ENCODE measurements around the gene FGF23.

Gene FGF23

DNA sequence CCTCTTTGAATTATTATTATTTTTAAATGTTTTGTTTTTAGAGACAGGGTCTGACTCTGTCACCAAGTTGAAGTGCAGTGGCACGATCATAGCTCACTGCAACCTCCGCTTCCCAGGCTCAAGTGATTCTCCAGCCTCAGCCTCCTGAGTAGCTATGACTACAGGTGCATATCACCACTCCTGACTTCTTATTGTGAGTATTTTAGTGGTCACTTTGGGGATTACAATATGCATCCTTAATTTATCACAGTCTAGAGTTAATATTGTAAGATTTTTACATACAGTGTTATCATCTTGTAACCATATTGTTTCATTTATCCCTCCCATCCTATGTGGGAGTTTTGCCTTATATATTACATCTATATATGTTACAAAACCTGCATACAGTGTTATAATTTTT, 13.4 kb downstream of the FGF23 start:
- H3K36me3 ChIP-seq (ENCODE audit: control insufficient read depth in 5 of 5, insufficient read depth in 5 of 5, low read length in 5 of 5): no peaks in the 10 kb centered on the region
- H3K27ac ChIP-seq (ENCODE audit: low read depth, low read length): no peak overlapping the region
- no peaks in the 10 kb centered on the region for H3K9me3 ChIP-seq (ENCODE audit: control insufficient read depth in 5 of 5, low read length in 5 of 5)
- peaks cover 0 to 2% (median 0%) of the 10 kb centered on the region in 5 donors for H3K27me3 ChIP-seq (ENCODE audit: control insufficient read depth in 5 of 5, insufficient read depth in 4 of 5, low read length in 5 of 5)
- no peaks in the 10 kb centered on the region for H3K4me1 ChIP-seq (ENCODE audit: control insufficient read depth in 5 of 5, insufficient read depth in 5 of 5, low read length in 5 of 5)
- no peak overlapping the region for H3K9ac ChIP-seq (ENCODE audit: low read length in 5 of 5)
- H3K4me3 ChIP-seq (ENCODE audit: low read depth in 1 of 5, low read length in 5 of 5): no peak overlapping the region

DNA sequence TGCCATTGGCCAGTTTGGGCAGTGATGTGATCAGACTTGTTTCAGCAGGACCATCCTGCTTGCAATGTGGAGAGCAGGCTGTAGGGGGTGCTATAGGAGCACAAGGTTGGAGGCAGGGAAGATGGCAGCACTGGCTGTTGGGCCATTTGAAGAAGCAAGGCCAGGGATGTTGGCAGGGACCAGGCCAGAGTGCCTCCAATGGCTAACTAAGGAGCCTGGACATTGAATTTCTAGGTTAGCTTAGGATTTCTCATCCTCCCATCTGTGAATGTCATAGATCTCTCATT, 23.5 kb downstream of the FGF23 start:
- Histone ChIP-seq H3K27me3 (ENCODE audit: control insufficient read depth in 5 of 5, insufficient read depth in 4 of 5, low read length in 5 of 5) (no peaks in the 10 kb centered on the region), H3K36me3 (ENCODE audit: control insufficient read depth in 5 of 5, insufficient read depth in 5 of 5, low read length in 5 of 5) (peaks cover 16 to 20% (median 17%) of the 10 kb centered on the region in 5 donors), H3K27ac (ENCODE audit: low read depth, low read length) (no peak overlapping the region), H3K9me3 (ENCODE audit: control insufficient read depth in 5 of 5, low read length in 5 of 5) (peaks cover 0 to 2% (median 0%) of the 10 kb centered on the region in 5 donors), H3K4me1 (ENCODE audit: control insufficient read depth in 5 of 5, insufficient read depth in 5 of 5, low read length in 5 of 5) (no peaks in the 10 kb centered on the region), H3K9ac (ENCODE audit: low read length in 5 of 5) (no peak overlapping the region), H3K4me3 (ENCODE audit: low read depth in 1 of 5, low read length in 5 of 5) (no peak overlapping the region)

DNA sequence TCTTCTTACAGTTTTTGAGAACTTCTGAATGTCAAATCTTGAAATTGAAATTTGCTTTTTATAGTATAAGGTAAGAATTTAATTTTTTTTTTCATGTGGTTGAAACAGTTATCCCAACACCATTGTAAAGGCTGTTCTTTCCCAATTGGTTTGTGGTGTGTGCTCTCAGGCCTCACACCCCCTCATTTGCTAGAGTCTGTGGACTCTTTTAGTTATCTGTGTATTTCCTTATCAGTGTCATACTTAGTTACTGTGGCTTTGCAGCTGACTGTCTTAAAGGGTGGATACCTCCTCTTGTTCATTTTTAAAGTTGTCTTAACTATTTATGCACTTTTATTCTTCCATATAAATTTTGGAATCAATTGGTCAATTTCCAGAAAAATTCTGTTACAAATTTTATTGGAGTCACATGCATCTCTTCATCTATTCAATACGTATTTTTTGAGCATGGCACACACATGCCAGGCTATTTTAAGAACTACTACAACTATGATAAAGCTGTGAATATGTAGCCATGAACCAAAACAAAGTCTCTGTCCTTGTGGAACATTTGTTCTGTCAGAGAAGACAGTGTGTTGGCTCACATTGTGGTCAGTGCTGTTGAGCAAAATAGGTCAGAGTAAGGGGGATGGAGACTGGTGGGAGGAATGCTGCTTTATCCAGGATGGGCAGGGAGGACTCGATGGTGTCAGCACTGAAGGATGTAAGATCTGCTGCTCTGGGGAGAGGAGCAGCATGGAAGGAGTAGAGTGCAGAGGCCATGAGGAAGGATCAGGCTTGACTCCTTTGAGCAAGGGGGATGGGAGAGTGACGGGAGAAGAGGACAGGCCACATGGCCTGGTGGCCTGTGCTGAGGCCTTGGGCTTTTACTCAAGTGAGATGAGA, 24.1 kb downstream of the FGF23 start:
- Histone ChIP-seq H3K4me3 (ENCODE audit: low read depth in 1 of 5, low read length in 5 of 5) (no peak overlapping the region), H3K4me1 (ENCODE audit: control insufficient read depth in 5 of 5, insufficient read depth in 5 of 5, low read length in 5 of 5) (no peaks in the 10 kb centered on the region), H3K27me3 (ENCODE audit: control insufficient read depth in 5 of 5, insufficient read depth in 4 of 5, low read length in 5 of 5) (no peaks in the 10 kb centered on the region), H3K9ac (ENCODE audit: low read length in 5 of 5) (no peak overlapping the region), H3K9me3 (ENCODE audit: control insufficient read depth in 5 of 5, low read length in 5 of 5) (peaks cover 0 to 2% (median 0%) of the 10 kb centered on the region in 5 donors), H3K27ac (ENCODE audit: low read depth, low read length) (no peak overlapping the region), H3K36me3 (ENCODE audit: control insufficient read depth in 5 of 5, insufficient read depth in 5 of 5, low read length in 5 of 5) (peaks cover 16 to 23% (median 19%) of the 10 kb centered on the region in 5 donors)

DNA sequence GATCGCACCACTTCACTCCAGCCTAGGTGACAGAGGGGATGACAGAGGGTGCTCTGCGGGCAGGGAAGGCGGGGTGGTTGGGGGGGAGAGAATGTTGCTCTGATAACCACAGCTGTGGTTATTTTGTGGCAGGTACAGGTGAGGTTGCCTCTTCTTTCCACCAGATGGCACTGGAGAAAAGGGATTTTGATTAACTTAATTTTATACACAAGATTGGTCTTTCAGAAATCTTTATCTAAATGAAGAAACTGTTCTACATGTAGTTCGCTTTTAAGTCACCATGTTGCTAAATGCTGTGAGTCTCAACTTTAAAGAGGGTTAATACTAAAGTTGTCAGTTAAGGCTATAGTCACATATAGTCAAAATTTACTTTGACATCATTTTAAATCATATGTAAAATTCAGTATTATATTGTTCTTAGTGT, 25.7 kb downstream of the FGF23 start:
- no peak overlapping the region for H3K4me3 ChIP-seq (ENCODE audit: low read depth in 1 of 5, low read length in 5 of 5)
- H3K4me1 ChIP-seq (ENCODE audit: control insufficient read depth in 5 of 5, insufficient read depth in 5 of 5, low read length in 5 of 5): no peaks in the 10 kb centered on the region
- no peak overlapping the region for H3K27ac ChIP-seq (ENCODE audit: low read depth, low read length)
- no peaks in the 10 kb centered on the region for H3K9me3 ChIP-seq (ENCODE audit: control insufficient read depth in 5 of 5, low read length in 5 of 5)
- no peaks in the 10 kb centered on the region for H3K27me3 ChIP-seq (ENCODE audit: control insufficient read depth in 5 of 5, insufficient read depth in 4 of 5, low read length in 5 of 5)
- H3K9ac ChIP-seq (ENCODE audit: low read length in 5 of 5): no peak overlapping the region
- peaks cover 20 to 35% (median 23%) of the 10 kb centered on the region in 5 donors for H3K36me3 ChIP-seq (ENCODE audit: control insufficient read depth in 5 of 5, insufficient read depth in 5 of 5, low read length in 5 of 5)

DNA sequence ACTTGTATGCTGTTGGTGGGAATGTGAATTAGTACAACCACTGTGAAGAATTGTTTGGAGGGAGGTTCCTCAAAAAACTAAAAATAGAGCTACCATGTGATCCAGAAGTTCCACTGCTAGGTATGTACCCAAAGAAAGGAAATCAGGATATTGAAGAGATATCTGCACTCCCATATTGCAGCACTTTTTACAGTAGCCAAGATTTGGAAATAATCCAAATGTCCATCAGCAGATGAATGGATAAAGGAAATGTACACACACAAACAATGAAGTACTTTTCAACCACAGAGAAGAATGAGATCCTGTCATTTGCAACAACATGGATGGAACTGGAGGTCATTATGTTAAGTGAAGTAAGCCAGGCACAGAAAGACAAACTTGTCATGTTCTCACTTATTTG, 32.6 kb downstream of the FGF23 start:
- Histone ChIP-seq H3K4me1 (ENCODE audit: control insufficient read depth in 5 of 5, insufficient read depth in 5 of 5, low read length in 5 of 5) (no peaks in the 10 kb centered on the region), H3K36me3 (ENCODE audit: control insufficient read depth in 5 of 5, insufficient read depth in 5 of 5, low read length in 5 of 5) (peaks cover 11 to 26% (median 13%) of the 10 kb centered on the region in 5 donors), H3K4me3 (ENCODE audit: low read depth in 1 of 5, low read length in 5 of 5) (no peak overlapping the region), H3K9me3 (ENCODE audit: control insufficient read depth in 5 of 5, low read length in 5 of 5) (no peaks in the 10 kb centered on the region), H3K27me3 (ENCODE audit: control insufficient read depth in 5 of 5, insufficient read depth in 4 of 5, low read length in 5 of 5) (no peaks in the 10 kb centered on the region), H3K9ac (ENCODE audit: low read length in 5 of 5) (no peak overlapping the region), H3K27ac (ENCODE audit: low read depth, low read length) (no peak overlapping the region)

DNA sequence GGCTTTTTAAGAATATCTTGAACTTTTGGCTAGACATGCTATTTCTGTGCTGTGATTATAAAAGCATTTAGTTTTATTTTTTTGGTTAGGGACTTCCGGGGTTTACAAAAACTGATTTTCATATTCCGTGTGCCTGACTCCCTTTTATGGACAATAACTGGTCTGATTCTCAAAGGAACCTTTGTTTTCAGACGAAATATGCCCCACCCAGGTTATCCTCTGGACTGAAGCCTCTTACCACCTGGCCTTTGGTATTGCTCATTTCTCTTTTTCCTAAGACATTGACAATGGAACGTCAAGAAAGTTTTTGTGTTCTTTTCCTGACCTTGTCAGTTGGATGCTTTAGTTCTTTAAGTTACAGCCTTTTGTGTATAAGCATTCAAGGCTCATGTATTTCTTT, 47.7 kb downstream of the FGF23 start:
- H3K27ac ChIP-seq (ENCODE audit: low read depth, low read length): no peak overlapping the region
- peaks cover 5 to 17% (median 7%) of the 10 kb centered on the region in 5 donors for H3K36me3 ChIP-seq (ENCODE audit: control insufficient read depth in 5 of 5, insufficient read depth in 5 of 5, low read length in 5 of 5)
- H3K4me1 ChIP-seq (ENCODE audit: control insufficient read depth in 5 of 5, insufficient read depth in 5 of 5, low read length in 5 of 5): no peaks in the 10 kb centered on the region
- no peaks in the 10 kb centered on the region for H3K9me3 ChIP-seq (ENCODE audit: control insufficient read depth in 5 of 5, low read length in 5 of 5)
- no peaks in the 10 kb centered on the region for H3K27me3 ChIP-seq (ENCODE audit: control insufficient read depth in 5 of 5, insufficient read depth in 4 of 5, low read length in 5 of 5)
- no peak overlapping the region for H3K4me3 ChIP-seq (ENCODE audit: low read depth in 1 of 5, low read length in 5 of 5)
- no peak overlapping the region for H3K9ac ChIP-seq (ENCODE audit: low read length in 5 of 5)

DNA sequence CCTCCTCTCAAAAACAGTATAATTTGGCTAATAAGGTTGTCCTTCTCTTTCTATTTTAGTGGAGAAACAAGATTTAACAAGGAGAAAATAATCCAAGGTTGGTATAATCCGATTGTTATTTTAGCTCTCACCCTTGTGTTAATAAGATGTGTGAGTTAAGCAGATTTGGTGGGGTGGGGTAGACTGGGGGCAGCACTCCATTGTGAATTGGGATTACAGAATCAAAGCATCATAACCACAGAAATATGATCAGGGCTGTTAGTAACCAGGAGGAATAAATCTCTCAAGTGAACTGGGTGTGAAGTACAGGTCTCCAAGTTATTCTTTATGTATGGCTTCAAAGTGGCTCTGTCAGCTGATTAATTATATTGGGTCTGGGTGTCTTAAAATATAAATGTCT, 48.3 kb downstream of the FGF23 start:
- H3K27ac ChIP-seq (ENCODE audit: low read depth, low read length): no peak overlapping the region
- H3K27me3 ChIP-seq (ENCODE audit: control insufficient read depth in 5 of 5, insufficient read depth in 4 of 5, low read length in 5 of 5): no peaks in the 10 kb centered on the region
- no peaks in the 10 kb centered on the region for H3K9me3 ChIP-seq (ENCODE audit: control insufficient read depth in 5 of 5, low read length in 5 of 5)
- H3K4me3 ChIP-seq (ENCODE audit: low read depth in 1 of 5, low read length in 5 of 5): no peak overlapping the region
- H3K36me3 ChIP-seq (ENCODE audit: control insufficient read depth in 5 of 5, insufficient read depth in 5 of 5, low read length in 5 of 5): peaks cover 4 to 14% (median 5%) of the 10 kb centered on the region in 5 donors
- no peak overlapping the region for H3K9ac ChIP-seq (ENCODE audit: low read length in 5 of 5)
- H3K4me1 ChIP-seq (ENCODE audit: control insufficient read depth in 5 of 5, insufficient read depth in 5 of 5, low read length in 5 of 5): no peaks in the 10 kb centered on the region

DNA sequence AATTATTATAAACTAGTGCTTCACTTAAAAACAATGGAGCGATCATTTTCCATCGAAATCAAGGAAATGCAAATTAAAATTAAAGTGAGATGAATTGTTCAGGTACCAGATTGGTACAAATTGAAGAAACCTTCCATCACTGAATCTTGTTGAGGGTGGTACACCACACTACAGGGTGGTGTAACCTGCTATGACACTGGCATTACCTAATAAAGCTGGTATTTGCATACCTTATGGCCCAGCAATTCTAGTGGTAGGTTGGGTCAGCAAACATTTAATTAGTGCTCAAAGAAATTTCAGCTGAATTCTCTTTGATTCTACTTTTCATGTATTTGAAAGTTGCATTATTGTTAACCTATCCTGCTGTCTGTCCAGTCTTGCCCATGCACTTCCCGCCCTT, 49.3 kb downstream of the FGF23 start:
- Histone ChIP-seq H3K9ac (ENCODE audit: low read length in 5 of 5) (no peak overlapping the region), H3K4me3 (ENCODE audit: low read depth in 1 of 5, low read length in 5 of 5) (no peak overlapping the region), H3K27ac (ENCODE audit: low read depth, low read length) (no peak overlapping the region), H3K4me1 (ENCODE audit: control insufficient read depth in 5 of 5, insufficient read depth in 5 of 5, low read length in 5 of 5) (no peaks in the 10 kb centered on the region), H3K9me3 (ENCODE audit: control insufficient read depth in 5 of 5, low read length in 5 of 5) (no peaks in the 10 kb centered on the region), H3K36me3 (ENCODE audit: control insufficient read depth in 5 of 5, insufficient read depth in 5 of 5, low read length in 5 of 5) (peaks cover 4 to 10% (median 5%) of the 10 kb centered on the region in 5 donors), H3K27me3 (ENCODE audit: control insufficient read depth in 5 of 5, insufficient read depth in 4 of 5, low read length in 5 of 5) (no peaks in the 10 kb centered on the region)

DNA sequence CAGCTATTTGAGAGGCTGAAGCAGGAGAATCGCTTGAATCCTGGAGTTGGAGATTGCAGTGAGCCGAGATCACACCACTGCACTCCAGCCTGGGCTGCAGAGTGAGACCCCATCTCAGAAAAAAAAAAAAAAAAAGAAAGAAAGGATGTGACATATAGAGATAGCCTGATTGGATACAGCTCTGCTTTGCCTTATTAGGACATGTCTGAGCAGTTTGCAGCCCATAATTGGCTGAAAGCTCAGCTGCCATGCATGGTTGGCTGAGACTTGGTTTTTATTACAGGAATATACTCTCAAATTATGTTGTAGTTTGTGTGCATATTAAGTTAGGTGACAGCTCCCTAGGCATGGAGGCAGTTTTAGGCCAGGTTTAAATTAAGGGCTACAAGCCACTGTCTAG, 52.2 kb downstream of the FGF23 start:
- no peak overlapping the region for H3K9ac ChIP-seq (ENCODE audit: low read length in 5 of 5)
- H3K27me3 ChIP-seq (ENCODE audit: control insufficient read depth in 5 of 5, insufficient read depth in 4 of 5, low read length in 5 of 5): no peaks in the 10 kb centered on the region
- H3K9me3 ChIP-seq (ENCODE audit: control insufficient read depth in 5 of 5, low read length in 5 of 5): no peaks in the 10 kb centered on the region
- H3K27ac ChIP-seq (ENCODE audit: low read depth, low read length): no peak overlapping the region
- no peak overlapping the region for H3K4me3 ChIP-seq (ENCODE audit: low read depth in 1 of 5, low read length in 5 of 5)
- peaks cover 0 to 9% (median 4%) of the 10 kb centered on the region in 5 donors for H3K4me1 ChIP-seq (ENCODE audit: control insufficient read depth in 5 of 5, insufficient read depth in 5 of 5, low read length in 5 of 5)
- H3K36me3 ChIP-seq (ENCODE audit: control insufficient read depth in 5 of 5, insufficient read depth in 5 of 5, low read length in 5 of 5): peaks cover 0 to 2% (median 0%) of the 10 kb centered on the region in 5 donors

DNA sequence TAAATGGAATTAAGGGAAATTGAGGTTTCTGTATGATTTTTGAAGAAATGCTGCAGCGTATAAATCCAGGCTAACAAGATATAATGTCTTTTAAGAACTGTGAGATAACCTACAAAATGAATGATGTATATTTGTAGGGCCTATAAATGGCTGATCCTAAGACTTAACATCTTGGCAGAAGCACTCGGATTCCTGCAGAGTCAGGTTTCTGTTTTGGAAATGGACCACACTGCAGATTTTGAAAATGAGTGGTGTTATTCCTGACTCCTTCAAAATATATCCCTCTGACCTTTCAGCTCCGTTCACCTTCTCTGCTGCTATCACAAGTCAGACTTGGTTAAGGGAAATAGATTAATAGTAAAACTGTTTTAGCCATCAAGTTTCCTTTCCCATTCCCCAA, 53.5 kb downstream of the FGF23 start:
- no peak overlapping the region for H3K27ac ChIP-seq (ENCODE audit: low read depth, low read length)
- peaks cover 0 to 2% (median 0%) of the 10 kb centered on the region in 5 donors for H3K36me3 ChIP-seq (ENCODE audit: control insufficient read depth in 5 of 5, insufficient read depth in 5 of 5, low read length in 5 of 5)
- H3K4me3 ChIP-seq (ENCODE audit: low read depth in 1 of 5, low read length in 5 of 5): no peak overlapping the region
- no peaks in the 10 kb centered on the region for H3K27me3 ChIP-seq (ENCODE audit: control insufficient read depth in 5 of 5, insufficient read depth in 4 of 5, low read length in 5 of 5)
- H3K4me1 ChIP-seq (ENCODE audit: control insufficient read depth in 5 of 5, insufficient read depth in 5 of 5, low read length in 5 of 5): peaks cover 0 to 18% (median 15%) of the 10 kb centered on the region in 5 donors
- H3K9ac ChIP-seq (ENCODE audit: low read length in 5 of 5): peak overlapping the region in 1 of 5 donors; percentile 41
- no peaks in the 10 kb centered on the region for H3K9me3 ChIP-seq (ENCODE audit: control insufficient read depth in 5 of 5, low read length in 5 of 5)

Measured in subcutaneous abdominal adipose tissue (tissue), 5 donors.